Body of pancreas (tissue), 4 donors: Measurements from ENCODE around the gene PJA2.

Experiments
- POLR2A ChIP-seq, 3 donors: fragments of 450-650 bp; IDR thresholded peaks; one replicate each; pipeline ENCODE4 v1.6.1; 2016; ENCODE audit warnings: antibody characterized with exemption in 3 of 3, mild to moderate bottlenecking in 2 of 3
- TF ChIP-seq, protein P1 (sequence below), 7 experiments: fragments of 450-650 bp in 4 of 7; fragments of 200-600 bp in 3 of 7; sonication (generic) in 3 of 7; IDR thresholded peaks; one replicate each; pipeline ENCODE4 v1.5.1; 2016 to 2019; ENCODE audit warnings: antibody characterized with exemption in 7 of 7

DNA sequence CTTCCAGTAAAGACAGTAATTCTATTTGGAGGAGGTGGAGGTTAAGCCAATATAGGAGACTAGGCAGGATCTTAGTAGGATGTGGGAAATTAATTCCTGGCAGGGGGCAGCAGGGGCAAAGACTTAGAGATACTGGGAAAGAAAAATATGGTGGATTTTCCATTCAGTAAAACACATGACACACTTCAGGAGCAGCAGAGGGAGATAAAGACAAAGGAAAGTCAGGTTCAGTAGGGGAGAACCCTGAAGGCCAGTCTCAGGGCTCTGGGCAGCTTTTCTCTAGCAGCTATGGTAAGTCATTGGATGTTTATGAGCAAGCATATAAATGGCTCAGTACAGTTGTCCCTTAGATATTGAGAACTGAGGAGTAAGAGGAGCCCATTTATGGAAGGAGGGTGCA is 105.5 kb downstream of the PJA2 start:
- TF ChIP-seq, protein P1, sequence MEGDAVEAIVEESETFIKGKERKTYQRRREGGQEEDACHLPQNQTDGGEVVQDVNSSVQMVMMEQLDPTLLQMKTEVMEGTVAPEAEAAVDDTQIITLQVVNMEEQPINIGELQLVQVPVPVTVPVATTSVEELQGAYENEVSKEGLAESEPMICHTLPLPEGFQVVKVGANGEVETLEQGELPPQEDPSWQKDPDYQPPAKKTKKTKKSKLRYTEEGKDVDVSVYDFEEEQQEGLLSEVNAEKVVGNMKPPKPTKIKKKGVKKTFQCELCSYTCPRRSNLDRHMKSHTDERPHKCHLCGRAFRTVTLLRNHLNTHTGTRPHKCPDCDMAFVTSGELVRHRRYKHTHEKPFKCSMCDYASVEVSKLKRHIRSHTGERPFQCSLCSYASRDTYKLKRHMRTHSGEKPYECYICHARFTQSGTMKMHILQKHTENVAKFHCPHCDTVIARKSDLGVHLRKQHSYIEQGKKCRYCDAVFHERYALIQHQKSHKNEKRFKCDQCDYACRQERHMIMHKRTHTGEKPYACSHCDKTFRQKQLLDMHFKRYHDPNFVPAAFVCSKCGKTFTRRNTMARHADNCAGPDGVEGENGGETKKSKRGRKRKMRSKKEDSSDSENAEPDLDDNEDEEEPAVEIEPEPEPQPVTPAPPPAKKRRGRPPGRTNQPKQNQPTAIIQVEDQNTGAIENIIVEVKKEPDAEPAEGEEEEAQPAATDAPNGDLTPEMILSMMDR (IDR thresholded peaks at IDR 0.05) = no peak
- TF ChIP-seq POLR2A (IDR thresholded peaks at IDR 0.05) = no peak
